Activated naive CD8-positive, alpha-beta T cell treated with anti-CD3 and anti-CD28 coated beads, Interleukin-2, amount 10 ng/mL, durations not matched to agents 7 days and 5 days (primary cell): ENCODE measurements around the gene FAM83G. TPM values are rescaled to one million over a fixed set of nuclear protein-coding genes. Genes with fewer than 3 reads are reported as not detected.
A peak's percentile ranks its signal among the peaks of the same experiment; 100 is the strongest.

Experiments
- ATAC-seq: fragments of 150-1000 bp; cut with Tn5 transposase; one replicate; pipeline ENCODE4 v1.10.0; 2021; ENCODE audit warnings: low read depth, moderate library complexity
- POLR2A ChIA-PET: fragments of 350-600 bp; sonication (Branson Sonifier 250); formaldehyde crosslinking; loops from one replicate; lab custom pipeline; 2021; ENCODE audit warnings: antibody characterized with exemption; lab: Charles Lee
- DNase-seq: peaks from one replicate; pipeline ENCODE4 v3.0.0; 2021
- H3K27ac Mint-ChIP-seq: one replicate; pipeline ENCODE4 v1.8.0; 2022; ENCODE audit warnings: mild to moderate bottlenecking, mixed read lengths
- H3K27me3 Mint-ChIP-seq: one replicate; pipeline ENCODE4 v1.8.0; 2022; ENCODE audit warnings: mild to moderate bottlenecking, moderate library complexity, mixed read lengths
- H3K36me3 Mint-ChIP-seq: one replicate; pipeline ENCODE4 v1.8.0; 2021; ENCODE audit warnings: mild to moderate bottlenecking, mixed read lengths
- H3K4me1 Mint-ChIP-seq: one replicate; pipeline ENCODE4 v1.8.0; 2021; ENCODE audit warnings: mixed read lengths
- H3K4me3 Mint-ChIP-seq: one replicate; pipeline ENCODE4 v1.8.0; 2022; ENCODE audit warnings: mild to moderate bottlenecking, moderate library complexity, mixed read lengths
- H3K9me3 Mint-ChIP-seq: one replicate; pipeline ENCODE4 v1.8.0; 2021; ENCODE audit warnings: mixed read lengths
- total RNA-seq, 2 experiments: library from RNA; stranded (reverse); gene quantifications; one replicate each; pipeline ENCODE4 v1.2.3, GENCODE V29; 2021

Gene FAM83G
- total RNA-seq, 2 experiments from 2014 or later: 7.1 to 8.3 TPM

- Mint-ChIP-seq H3K4me1 (peaks cover 4% of the 10 kb centered on the region), H3K27me3 (peaks cover 9% of the 10 kb centered on the region), H3K27ac (no peak overlapping the region), H3K4me3 (no peak overlapping the region), H3K9me3 (no peaks in the 10 kb centered on the region), H3K36me3 (no peaks in the 10 kb centered on the region)
- POLR2A ChIA-PET: no interaction called here
- ATAC-seq (no peak), DNase-seq (no peak)
Measured at GRCh38 chr17:19010729-19011505, 6.4 kb upstream of the FAM83G start.

- Mint-ChIP-seq H3K27me3 (peaks cover 9% of the 10 kb centered on the region), H3K36me3 (no peaks in the 10 kb centered on the region), H3K27ac (no peak overlapping the region), H3K4me1 (peaks cover 4% of the 10 kb centered on the region), H3K9me3 (no peaks in the 10 kb centered on the region), H3K4me3 (no peak overlapping the region)
- POLR2A ChIA-PET: no interaction called here
- ATAC-seq (no peak), DNase-seq (no peak)
Measured at GRCh38 chr17:19009970-19010369, 5.4 kb upstream of the FAM83G start.

- Mint-ChIP-seq H3K4me1 (peaks cover 13% of the 10 kb centered on the region), H3K4me3 (no peak overlapping the region), H3K27me3 (peaks cover 9% of the 10 kb centered on the region), H3K9me3 (no peaks in the 10 kb centered on the region), H3K36me3 (no peaks in the 10 kb centered on the region), H3K27ac (no peak overlapping the region)
- POLR2A ChIA-PET: no interaction called here
- no peak for ATAC-seq
- DNase-seq: no peak
Measured at GRCh38 chr17:19006698-19007097, 2.1 kb upstream of the FAM83G start.

- DNase-seq: no peak
- Mint-ChIP-seq H3K4me1 (peaks cover 13% of the 10 kb centered on the region), H3K27me3 (peaks cover 9% of the 10 kb centered on the region), H3K4me3 (no peak overlapping the region), H3K9me3 (no peaks in the 10 kb centered on the region), H3K27ac (peak overlapping the region; percentile 59), H3K36me3 (no peaks in the 10 kb centered on the region)
- POLR2A ChIA-PET: interaction anchor here (0.7 kb wide), 1 partner anchor 10 kb away, joined by 3 read pairs; no protein-coding TSS in a partner anchor
- no peak for ATAC-seq
Measured at GRCh38 chr17:19005789-19006430, 1.3 kb upstream of the FAM83G start.

- POLR2A ChIA-PET: no interaction called here
- no peak for DNase-seq
- Mint-ChIP-seq H3K4me1 (peaks cover 13% of the 10 kb centered on the region), H3K9me3 (no peaks in the 10 kb centered on the region), H3K36me3 (no peaks in the 10 kb centered on the region), H3K4me3 (peak overlapping the region; percentile 39), H3K27me3 (peaks cover 9% of the 10 kb centered on the region), H3K27ac (peak overlapping the region; percentile 51)
- peak; percentile 3 for ATAC-seq
Measured at GRCh38 chr17:19005137-19005773, 691 bp upstream of the FAM83G start.

- Mint-ChIP-seq H3K9me3 (no peaks in the 10 kb centered on the region), H3K36me3 (no peaks in the 10 kb centered on the region), H3K4me1 (peaks cover 13% of the 10 kb centered on the region), H3K4me3 (peak overlapping the region; percentile 90), H3K27ac (peak overlapping the region; percentile 71), H3K27me3 (peaks cover 9% of the 10 kb centered on the region)
- POLR2A ChIA-PET: interaction anchor here (1.2 kb wide), 1 partner anchor 18 kb away, joined by 3 read pairs; no protein-coding TSS in a partner anchor
- DNase-seq (peak; percentile 60), ATAC-seq (peak; percentile 19)
Measured at GRCh38 chr17:19003543-19004420, 782 bp downstream of the FAM83G start.

- DNase-seq (no peak), ATAC-seq (no peak)
- no peaks in the 10 kb centered on the region for H3K9me3 Mint-ChIP-seq
- peaks cover 13% of the 10 kb centered on the region for H3K4me1 Mint-ChIP-seq
- H3K36me3 Mint-ChIP-seq: no peaks in the 10 kb centered on the region
- no peak overlapping the region for H3K27ac Mint-ChIP-seq
- POLR2A ChIA-PET: interaction anchor here (0.9 to 1.2 kb wide), 2 partner anchors 11 to 17 kb away, joined by 3 read pairs; no protein-coding TSS in a partner anchor
- peak overlapping the region; percentile 90 for H3K4me3 Mint-ChIP-seq
- H3K27me3 Mint-ChIP-seq: peaks cover 9% of the 10 kb centered on the region
Measured at GRCh38 chr17:19002805-19003542, 1.6 kb downstream of the FAM83G start.

- Mint-ChIP-seq H3K4me3 (no peak overlapping the region), H3K9me3 (no peaks in the 10 kb centered on the region), H3K36me3 (no peaks in the 10 kb centered on the region), H3K27ac (no peak overlapping the region), H3K4me1 (peaks cover 13% of the 10 kb centered on the region), H3K27me3 (peaks cover 2% of the 10 kb centered on the region)
- POLR2A ChIA-PET: interaction anchor here (0.9 to 1.2 kb wide), 2 partner anchors 10 to 16 kb away, joined by 3 read pairs; no protein-coding TSS in a partner anchor
- ATAC-seq: no peak
- no peak for DNase-seq
Measured at GRCh38 chr17:19001907-19002590, 2.5 kb downstream of the FAM83G start.

GRCh38 chr17:19000531-19001325 lies 3.8 kb downstream of the FAM83G start:
- H3K27me3 Mint-ChIP-seq: no peaks in the 10 kb centered on the region
- H3K4me3 Mint-ChIP-seq: no peak overlapping the region
- ATAC-seq: no peak
- POLR2A ChIA-PET: no interaction called here
- H3K27ac Mint-ChIP-seq: no peak overlapping the region
- DNase-seq: no peak
- H3K36me3 Mint-ChIP-seq: peaks cover 6% of the 10 kb centered on the region
- H3K4me1 Mint-ChIP-seq: peaks cover 13% of the 10 kb centered on the region
- no peaks in the 10 kb centered on the region for H3K9me3 Mint-ChIP-seq

- H3K36me3 Mint-ChIP-seq: peaks cover 10% of the 10 kb centered on the region
- POLR2A ChIA-PET: no interaction called here
- no peak overlapping the region for H3K4me3 Mint-ChIP-seq
- peaks cover 3% of the 10 kb centered on the region for H3K9me3 Mint-ChIP-seq
- peaks cover 13% of the 10 kb centered on the region for H3K4me1 Mint-ChIP-seq
- no peaks in the 10 kb centered on the region for H3K27me3 Mint-ChIP-seq
- no peak for ATAC-seq
- no peak overlapping the region for H3K27ac Mint-ChIP-seq
- DNase-seq: no peak
Measured at GRCh38 chr17:18999911-19000310, 4.7 kb downstream of the FAM83G start.

GRCh38 chr17:18999394-18999793 lies 5.2 kb downstream of the FAM83G start:
- Mint-ChIP-seq H3K27me3 (no peaks in the 10 kb centered on the region), H3K36me3 (peaks cover 10% of the 10 kb centered on the region), H3K4me1 (peaks cover 13% of the 10 kb centered on the region), H3K9me3 (peaks cover 3% of the 10 kb centered on the region), H3K4me3 (no peak overlapping the region), H3K27ac (no peak overlapping the region)
- POLR2A ChIA-PET: no interaction called here
- DNase-seq (no peak), ATAC-seq (no peak)
